ENCODE measurements around the gene CHADL.
"Not testable (repeated sequence)": the region's sequence is repeated elsewhere in the genome, so short reads cannot be mapped to it uniquely, and the experiment has no call there.

Gene CHADL

DNA sequence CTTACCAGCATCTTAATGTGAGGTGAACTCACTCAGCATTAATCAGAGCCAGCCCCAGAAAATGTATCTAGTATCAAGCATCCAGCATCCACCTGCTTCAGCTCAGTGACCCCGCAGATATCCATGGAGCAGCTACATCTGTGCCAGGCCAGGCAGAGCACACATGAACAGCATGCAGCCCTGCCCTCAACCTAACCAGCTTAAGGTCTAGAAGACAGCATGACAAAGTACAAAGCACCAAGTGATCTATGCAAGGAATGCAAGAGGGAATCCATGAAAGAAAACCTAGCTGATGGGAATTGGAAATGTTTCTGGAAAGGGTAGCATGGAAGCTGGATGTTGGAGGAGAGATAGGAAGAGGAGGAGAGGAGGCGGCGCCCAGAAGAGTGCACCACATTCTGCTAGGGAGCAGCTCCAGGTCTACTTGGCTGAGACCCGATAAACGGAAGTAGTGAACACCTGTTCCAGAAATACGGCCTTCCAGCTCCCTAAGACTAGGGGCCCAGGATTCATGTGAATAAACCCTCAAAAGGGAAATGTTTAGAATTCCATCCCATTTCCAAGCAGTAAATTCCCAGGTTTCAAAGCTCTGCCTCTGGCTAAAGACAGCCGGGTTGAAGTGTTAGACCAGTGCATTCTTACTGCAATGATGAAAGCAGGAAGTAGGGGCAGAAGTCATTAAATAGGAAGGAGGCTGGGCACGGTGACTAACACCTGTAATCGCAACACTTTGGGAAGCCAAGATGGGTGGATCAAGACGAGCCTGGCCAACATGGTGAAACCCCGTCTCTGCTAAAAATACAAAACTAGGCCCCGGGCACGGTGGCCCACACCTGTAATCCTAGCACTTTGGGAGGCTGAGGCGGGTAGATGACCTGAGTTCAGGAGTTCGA lies 59.1 kb downstream of the CHADL start:
- no peak for DNase-seq (ENCODE audit: low spot score)

- DNase-seq (ENCODE audit: low spot score), result no peak
Measured at GRCh38 chr22:41180926-41181325, 59.8 kb downstream of the CHADL start.

- not testable (repeated sequence) for DNase-seq (ENCODE audit: low spot score)
Measured at GRCh38 chr22:41180362-41180761, 60.4 kb downstream of the CHADL start.
